Umbilical cord (tissue), 2 donors: Measurements from ENCODE around the gene CDHR3. TPM values are rescaled to one million over a fixed set of nuclear protein-coding genes. Genes with fewer than 3 reads are reported as not detected.

Experiments
- DNase-seq: peaks from one replicate; pipeline ENCODE4 v3.0.0-alpha.2; 2015; ENCODE audit warnings: low spot score
- total RNA-seq: library from RNA; depleted of rRNA; stranded (reverse); fragments of >200 nt; gene quantifications from one replicate; pipeline ENCODE4 v1.2.3, GENCODE V29; 2014; ENCODE audit warnings: low replicate concordance; ENCODE audit not compliant: insufficient read depth

Gene CDHR3
- total RNA-seq, 1 donor from 2014 or later: 1.7 TPM

GRCh38 chr7:106023369-106024322, 60.6 kb downstream of the CDHR3 start:
- DNase-seq: peak; percentile 42

GRCh38 chr7:106026101-106026500, 63.0 kb downstream of the CDHR3 start:
- DNase-seq: no peak

GRCh38 chr7:106029451-106029850, 66.4 kb downstream of the CDHR3 start:
- DNase-seq: no peak

GRCh38 chr7:106029941-106030340, 66.9 kb downstream of the CDHR3 start:
- no peak for DNase-seq

- no peak for DNase-seq
Measured at GRCh38 chr7:106031300-106032035, 68.4 kb downstream of the CDHR3 start.

- no peak for DNase-seq
Measured at GRCh38 chr7:106032295-106032694, 69.2 kb downstream of the CDHR3 start.

GRCh38 chr7:106033735-106034134, 70.7 kb downstream of the CDHR3 start:
- DNase-seq: no peak

GRCh38 chr7:106034383-106034782, 71.3 kb downstream of the CDHR3 start:
- no peak for DNase-seq

- no peak for DNase-seq
Measured at GRCh38 chr7:106035568-106035967, 72.5 kb downstream of the CDHR3 start.

- no peak for DNase-seq
Measured at GRCh38 chr7:106036004-106036403, 72.9 kb downstream of the CDHR3 start.

GRCh38 chr7:106037489-106038176, 74.6 kb downstream of the CDHR3 start:
- no peak for DNase-seq

GRCh38 chr7:106038289-106038688, 75.2 kb downstream of the CDHR3 start:
- DNase-seq: no peak

GRCh38 chr7:106038916-106039315, 75.9 kb downstream of the CDHR3 start:
- DNase-seq: no peak

GRCh38 chr7:106039486-106040060, 76.5 kb downstream of the CDHR3 start:
- DNase-seq: peak; percentile 80

- no peak for DNase-seq
Measured at GRCh38 chr7:106041140-106041717, 78.2 kb downstream of the CDHR3 start.

- DNase-seq: peak; percentile 26
Measured at GRCh38 chr7:106042196-106042611, 79.1 kb downstream of the CDHR3 start.

- DNase-seq: no peak
Measured at GRCh38 chr7:106045139-106045538, 82.1 kb downstream of the CDHR3 start.

GRCh38 chr7:106045586-106045985, 82.5 kb downstream of the CDHR3 start:
- DNase-seq: no peak

GRCh38 chr7:106047184-106047583, 84.1 kb downstream of the CDHR3 start:
- DNase-seq: no peak

- peak; percentile 54 for DNase-seq
Measured at GRCh38 chr7:106047818-106048705, 85.0 kb downstream of the CDHR3 start.
